Renal cortex interstitium (tissue), 15 donors: ENCODE data around the gene TOGARAM2. TPM values are rescaled to one million over a fixed set of nuclear protein-coding genes. Genes with fewer than 3 reads are reported as not detected.
A peak's percentile ranks its signal among the peaks of the same experiment; 100 is the strongest.

Experiments
- DNase-seq, 11 donors: peaks; one replicate each; pipeline ENCODE4 v3.0.0-alpha.2; 2013; ENCODE audit warnings: low read depth in 9 of 11, low spot score in 4 of 11; ENCODE audit errors: extremely low read depth in 1 of 11
- long read RNA-seq, 16 experiments: transcript quantifications; one replicate each; lab custom pipeline, GENCODE V29; 2026
- polyA plus RNA-seq, 3 donors: library from polyadenylated mRNA; unstranded; fragments of 120-200 nt; gene quantifications; one replicate each; pipeline ENCODE4 v1.2.1, GENCODE V29; 2013; ENCODE audit not compliant: insufficient read length in 3 of 3

Gene TOGARAM2
- polyA plus RNA-seq: 1 to 10 TPM in 2 of 3 donors, under 1 TPM in 1; 0.61 to 2.1 (median 1.6) TPM
- long read RNA-seq, donor 1: 0 reads
- long read RNA-seq, donor 2: 0 reads
- long read RNA-seq, donor 3: 0 reads
- long read RNA-seq, donor 4: 0 reads
- long read RNA-seq, donor 5: 0 reads
- long read RNA-seq, donor 6: 0 reads
- long read RNA-seq, donor 7: 0 reads
- long read RNA-seq, donor 8: 0 reads
- long read RNA-seq, donor 9: 0 reads
- long read RNA-seq, donor 10: 0 reads
- long read RNA-seq, donor 11: 0 reads
- long read RNA-seq, donor 12: 0 reads
- long read RNA-seq, donor 13: 0 reads
- long read RNA-seq, donor 14: 0 reads
- long read RNA-seq, donor 15: 0 reads
- long read RNA-seq, donor 16: 0 reads

GRCh38 chr2:28981016-28981441 is at the start of gene TOGARAM2:
Gene TOGARAM2, plus strand, starts transcription at chr2:28981298. Its CDS starts 13,537 bp downstream, at chr2:28994835.
- DNase-seq: peak in 7 of 11 donors; percentile 43 to 73 (median 65)

GRCh38 chr2:28934769-28935168 is 46.3 kb upstream of the TOGARAM2 start:
- no peak for DNase-seq

- no peak for DNase-seq
Observed at GRCh38 chr2:28941008-28941407, 40.1 kb upstream of the TOGARAM2 start.

- no peak for DNase-seq
Observed at GRCh38 chr2:28944535-28945248, 36.4 kb upstream of the TOGARAM2 start.

- DNase-seq: no peak
Observed at GRCh38 chr2:28948160-28948559, 32.9 kb upstream of the TOGARAM2 start.

GRCh38 chr2:28949190-28949589 is 31.9 kb upstream of the TOGARAM2 start:
- DNase-seq: no peak

GRCh38 chr2:28949617-28950305 is 31.3 kb upstream of the TOGARAM2 start:
- no peak for DNase-seq

GRCh38 chr2:28950941-28951630 is 30.0 kb upstream of the TOGARAM2 start:
- DNase-seq: no peak

GRCh38 chr2:28951910-28952835 is 28.9 kb upstream of the TOGARAM2 start:
- DNase-seq: no peak

GRCh38 chr2:28952836-28953211 is 28.3 kb upstream of the TOGARAM2 start:
- DNase-seq: no peak

GRCh38 chr2:28955467-28955866 is 25.6 kb upstream of the TOGARAM2 start:
- DNase-seq: no peak

GRCh38 chr2:28956415-28956826 is 24.7 kb upstream of the TOGARAM2 start:
- no peak for DNase-seq

GRCh38 chr2:28956890-28957289 is 24.2 kb upstream of the TOGARAM2 start:
- no peak for DNase-seq

- peak; percentile 50 to 78 (median 60) for DNase-seq
Observed at GRCh38 chr2:28958689-28959088, 22.4 kb upstream of the TOGARAM2 start.

GRCh38 chr2:28960401-28960800 is 20.7 kb upstream of the TOGARAM2 start:
- no peak for DNase-seq

GRCh38 chr2:28962505-28962904 is 18.6 kb upstream of the TOGARAM2 start:
- no peak for DNase-seq

GRCh38 chr2:28970464-28971160 is 10.5 kb upstream of the TOGARAM2 start:
- no peak for DNase-seq
